ENCODE measurements around the gene METTL17. TPM values are rescaled to one million over a fixed set of nuclear protein-coding genes. Genes with fewer than 3 reads are reported as not detected.
A peak's percentile ranks its signal among the peaks of the same experiment; 100 is the strongest.
"Not testable (repeated sequence)": the region's sequence is repeated elsewhere in the genome, so short reads cannot be mapped to it uniquely, and the experiment has no call there.

METTL17 gene
- polyA plus RNA-seq, 1 donor, result 47.7 TPM

- DNase-seq, result no peak
These were observed 7.3 kb downstream of the METTL17 start for GRCh38 chr14:20997115-20997514.

- DNase-seq, result no peak
These were observed 7.8 kb downstream of the METTL17 start for GRCh38 chr14:20997564-20997963.

- no peak for DNase-seq
These were observed 8.4 kb downstream of the METTL17 start for GRCh38 chr14:20998139-20998538.

- DNase-seq, result no peak
These were observed 9.0 kb downstream of the METTL17 start, which contains the start of gene SLC39A2 for GRCh38 chr14:20998674-20999366. TSS of gene SLC39A2 (plus strand) at chr14:20999293. CDS start at chr14:20999447, 154 bp downstream.

GRCh38 chr14:20999591-20999990 is 9.8 kb downstream of the METTL17 start:
- DNase-seq, result no peak

GRCh38 chr14:21001218-21001617 is 11.4 kb downstream of the METTL17 start:
- no peak for DNase-seq

GRCh38 chr14:21003788-21004346 is 14.1 kb downstream of the METTL17 start:
- no peak for DNase-seq

- DNase-seq, result not testable (repeated sequence)
These were observed 19.9 kb downstream of the METTL17 start for GRCh38 chr14:21009721-21010120.

- DNase-seq, result no peak
These were observed 21.4 kb downstream of the METTL17 start for GRCh38 chr14:21011136-21011535.

- peak; percentile 88 for DNase-seq
These were observed 25.0 kb downstream of the METTL17 start for GRCh38 chr14:21014761-21015190.

- DNase-seq, result no peak
These were observed 25.5 kb downstream of the METTL17 start for GRCh38 chr14:21015312-21015711.

- DNase-seq, result no peak
These were observed 26.8 kb downstream of the METTL17 start for GRCh38 chr14:21016413-21017190.

- no peak for DNase-seq
These were observed 27.9 kb downstream of the METTL17 start for GRCh38 chr14:21017528-21018245.

- DNase-seq, result no peak
These were observed 28.5 kb downstream of the METTL17 start for GRCh38 chr14:21018286-21018685.

- DNase-seq, result no peak
These were observed 29.0 kb downstream of the METTL17 start for GRCh38 chr14:21018781-21019180.

- DNase-seq, result no peak
These were observed 29.6 kb downstream of the METTL17 start for GRCh38 chr14:21019366-21019765.

- no peak for DNase-seq
These were observed 31.3 kb downstream of the METTL17 start for GRCh38 chr14:21020977-21021545.

GRCh38 chr14:21022686-21023085 is 32.9 kb downstream of the METTL17 start:
- DNase-seq, result no peak

- no peak for DNase-seq
These were observed 33.4 kb downstream of the METTL17 start for GRCh38 chr14:21023174-21023573.

GRCh38 chr14:21023817-21024584 is 34.2 kb downstream of the METTL17 start:
- no peak for DNase-seq

GRCh38 chr14:21024585-21025370 is 35.0 kb downstream of the METTL17 start, which contains the start of gene NDRG2:
TSS of gene NDRG2 (minus strand) at chr14:21025061. CDS start at chr14:21023315, 1,746 bp downstream.
- DNase-seq, result peak; percentile 68
